H1 (cell line): ENCODE results near the gene CIPC.

Experiments used
- CHD2 ChIP-seq: IDR thresholded peaks from 2 replicates; pipeline ENCODE4 v1.6.1; 2012; ENCODE audit warnings: low read length, improper control_type of control experiment
- CREB1 ChIP-seq: IDR thresholded peaks from 2 replicates; pipeline ENCODE4 v1.6.1; 2012; ENCODE audit warnings: inconsistent platforms
- EZH2 ChIP-seq: fragments of 200-600 bp; sonication (generic); IDR thresholded peaks from 2 replicates; pipeline ENCODE4 v1.7.1; 2012; ENCODE audit warnings: low read depth, mild to moderate bottlenecking, moderate library complexity, low read length, inconsistent platforms; ENCODE audit not compliant: severe bottlenecking
- FOSL1 ChIP-seq: IDR thresholded peaks from 2 replicates; pipeline ENCODE4 v1.6.1; 2011; ENCODE audit warnings: mild to moderate bottlenecking, low read depth, low read length, moderate library complexity; ENCODE audit not compliant: insufficient read depth
- JUN ChIP-seq: IDR thresholded peaks from 2 replicates; pipeline ENCODE4 v1.6.1; 2011; ENCODE audit warnings: low read depth, mild to moderate bottlenecking, improper control_type of control experiment, low read length
- NRF1 ChIP-seq: IDR thresholded peaks from 2 replicates; pipeline ENCODE4 v1.6.1; 2011; ENCODE audit warnings: mild to moderate bottlenecking, low read depth, low read length, improper control_type of control experiment
- POLR2A ChIP-seq, 2 experiments: IDR thresholded peaks; 1 replicate in 1 of 2; 2 replicates in 1 of 2; pipeline ENCODE4 v1.6.1; 2011; ENCODE audit warnings: low read depth in 2 of 2, low read length in 2 of 2, mild to moderate bottlenecking in 2 of 2; ENCODE audit errors: control extremely low read depth in 1 of 2
- POLR2AphosphoS5 ChIP-seq: IDR thresholded peaks from 2 replicates; pipeline ENCODE4 v1.6.1; 2011; ENCODE audit warnings: low read depth, low read length
- POU5F1 ChIP-seq: IDR thresholded peaks from 2 replicates; pipeline ENCODE4 v1.6.1; 2011; ENCODE audit warnings: low read depth, mild to moderate bottlenecking, low read length, moderate library complexity
- SUZ12 ChIP-seq: fragments of 200-600 bp; sonication (generic); IDR thresholded peaks from 2 replicates; pipeline ENCODE4 v1.6.1; 2012; ENCODE audit warnings: mild to moderate bottlenecking, inconsistent platforms, low read length, moderate library complexity, mixed read lengths
- TF ChIP-seq, protein P1 (sequence below), 3 experiments: IDR thresholded peaks; 1 replicate in 2 of 3; 2 replicates in 1 of 3; pipeline versions ENCODE4 v1.5.1 to v1.6.1; 2011; ENCODE audit warnings: low read length in 3 of 3, mild to moderate bottlenecking in 3 of 3, inconsistent platforms in 2 of 3, low read depth in 1 of 3, moderate library complexity in 1 of 3; ENCODE audit not compliant: insufficient read depth in 1 of 3; ENCODE audit errors: control extremely low read depth in 1 of 3
- TF ChIP-seq, protein P2 (sequence below): IDR thresholded peaks from 2 replicates; pipeline ENCODE4 v1.6.1; 2011; ENCODE audit warnings: low read depth, mild to moderate bottlenecking, low read length; ENCODE audit not compliant: insufficient read depth
- TF ChIP-seq, protein P3 (sequence below): IDR thresholded peaks from 2 replicates; pipeline ENCODE4 v1.6.1; 2011; ENCODE audit warnings: low read length, improper control_type of control experiment
- TF ChIP-seq, protein P4 (sequence below): IDR thresholded peaks from 2 replicates; pipeline ENCODE4 v1.6.1; 2012; ENCODE audit warnings: inconsistent platforms

DNA sequence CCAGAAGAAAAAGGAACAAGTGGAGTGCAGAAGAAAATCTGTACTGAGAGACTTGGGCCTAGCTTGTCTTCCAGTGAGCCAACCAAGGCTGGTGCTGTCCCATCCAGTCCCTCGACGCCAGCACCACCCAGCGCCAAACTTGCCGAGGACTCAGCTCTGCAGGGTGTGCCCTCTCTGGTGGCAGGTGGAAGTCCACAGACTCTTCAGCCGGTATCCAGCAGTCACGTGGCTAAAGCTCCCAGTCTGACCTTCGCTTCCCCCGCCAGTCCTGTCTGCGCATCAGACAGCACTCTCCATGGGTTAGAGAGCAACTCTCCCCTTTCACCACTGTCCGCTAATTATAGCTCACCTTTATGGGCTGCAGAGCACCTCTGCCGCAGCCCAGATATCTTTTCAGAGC is 15.6 kb downstream of the CIPC start:
- TF ChIP-seq, protein P1, sequence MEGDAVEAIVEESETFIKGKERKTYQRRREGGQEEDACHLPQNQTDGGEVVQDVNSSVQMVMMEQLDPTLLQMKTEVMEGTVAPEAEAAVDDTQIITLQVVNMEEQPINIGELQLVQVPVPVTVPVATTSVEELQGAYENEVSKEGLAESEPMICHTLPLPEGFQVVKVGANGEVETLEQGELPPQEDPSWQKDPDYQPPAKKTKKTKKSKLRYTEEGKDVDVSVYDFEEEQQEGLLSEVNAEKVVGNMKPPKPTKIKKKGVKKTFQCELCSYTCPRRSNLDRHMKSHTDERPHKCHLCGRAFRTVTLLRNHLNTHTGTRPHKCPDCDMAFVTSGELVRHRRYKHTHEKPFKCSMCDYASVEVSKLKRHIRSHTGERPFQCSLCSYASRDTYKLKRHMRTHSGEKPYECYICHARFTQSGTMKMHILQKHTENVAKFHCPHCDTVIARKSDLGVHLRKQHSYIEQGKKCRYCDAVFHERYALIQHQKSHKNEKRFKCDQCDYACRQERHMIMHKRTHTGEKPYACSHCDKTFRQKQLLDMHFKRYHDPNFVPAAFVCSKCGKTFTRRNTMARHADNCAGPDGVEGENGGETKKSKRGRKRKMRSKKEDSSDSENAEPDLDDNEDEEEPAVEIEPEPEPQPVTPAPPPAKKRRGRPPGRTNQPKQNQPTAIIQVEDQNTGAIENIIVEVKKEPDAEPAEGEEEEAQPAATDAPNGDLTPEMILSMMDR (IDR thresholded peaks at IDR 0.05; ENCODE audit: control extremely low read depth in 1 of 3, insufficient read depth in 1 of 3, low read depth in 1 of 3, low read length in 3 of 3) = peak in 1 of 3 experiments; percentile 3; a peak in 1 of 4 replicates
- TF ChIP-seq, protein P2, sequence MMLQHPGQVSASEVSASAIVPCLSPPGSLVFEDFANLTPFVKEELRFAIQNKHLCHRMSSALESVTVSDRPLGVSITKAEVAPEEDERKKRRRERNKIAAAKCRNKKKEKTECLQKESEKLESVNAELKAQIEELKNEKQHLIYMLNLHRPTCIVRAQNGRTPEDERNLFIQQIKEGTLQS = no peak
- TF ChIP-seq, protein P3, sequence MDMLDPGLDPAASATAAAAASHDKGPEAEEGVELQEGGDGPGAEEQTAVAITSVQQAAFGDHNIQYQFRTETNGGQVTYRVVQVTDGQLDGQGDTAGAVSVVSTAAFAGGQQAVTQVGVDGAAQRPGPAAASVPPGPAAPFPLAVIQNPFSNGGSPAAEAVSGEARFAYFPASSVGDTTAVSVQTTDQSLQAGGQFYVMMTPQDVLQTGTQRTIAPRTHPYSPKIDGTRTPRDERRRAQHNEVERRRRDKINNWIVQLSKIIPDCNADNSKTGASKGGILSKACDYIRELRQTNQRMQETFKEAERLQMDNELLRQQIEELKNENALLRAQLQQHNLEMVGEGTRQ = no peak
- TF ChIP-seq, protein P4, sequence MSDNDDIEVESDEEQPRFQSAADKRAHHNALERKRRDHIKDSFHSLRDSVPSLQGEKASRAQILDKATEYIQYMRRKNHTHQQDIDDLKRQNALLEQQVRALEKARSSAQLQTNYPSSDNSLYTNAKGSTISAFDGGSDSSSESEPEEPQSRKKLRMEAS = no peak
- TF ChIP-seq POLR2A (IDR thresholded peaks at IDR 0.05; ENCODE audit: control extremely low read depth in 1 of 2, low read depth in 2 of 2, low read length in 2 of 2) = no peak
- TF ChIP-seq NRF1 = no peak
- no peak for TF ChIP-seq CREB1
- TF ChIP-seq EZH2 = no peak
- TF ChIP-seq FOSL1 = no peak
- TF ChIP-seq CHD2 = no peak
- TF ChIP-seq JUN = no peak
- TF ChIP-seq POU5F1 = no peak
- no peak for TF ChIP-seq POLR2AphosphoS5
- TF ChIP-seq SUZ12 = no peak
